Activated naive CD8-positive, alpha-beta T cell treated with anti-CD3 and anti-CD28 coated beads, Interleukin-2, amount 50 U/mL, for 16 hours (primary cell): ENCODE data around the gene FBLN1.

Experiments
- DNase-seq: peaks from one replicate; pipeline ENCODE4 v3.0.0-alpha.2; 2020; ENCODE audit warnings: low read depth, low spot score

Gene FBLN1

GRCh38 chr22:45636683-45637082, 134.0 kb downstream of the FBLN1 start:
- no peak for DNase-seq

- no peak for DNase-seq
Measured at GRCh38 chr22:45638197-45638596, 135.5 kb downstream of the FBLN1 start.

GRCh38 chr22:45638834-45639746, 136.4 kb downstream of the FBLN1 start:
- no peak for DNase-seq

- no peak for DNase-seq
Measured at GRCh38 chr22:45639747-45640102, 137.0 kb downstream of the FBLN1 start.

GRCh38 chr22:45640291-45640940, 137.7 kb downstream of the FBLN1 start:
- DNase-seq, result no peak

GRCh38 chr22:45640941-45641621, 138.4 kb downstream of the FBLN1 start:
- no peak for DNase-seq

- no peak for DNase-seq
Measured at GRCh38 chr22:45642986-45643385, 140.3 kb downstream of the FBLN1 start.

- no peak for DNase-seq
Measured at GRCh38 chr22:45644714-45645113, 142.0 kb downstream of the FBLN1 start.

GRCh38 chr22:45645150-45645525, 142.5 kb downstream of the FBLN1 start:
- no peak for DNase-seq

- peak; percentile 58 for DNase-seq
Measured at GRCh38 chr22:45645526-45646414, 143.1 kb downstream of the FBLN1 start.

GRCh38 chr22:45647532-45648225, 145.0 kb downstream of the FBLN1 start:
- DNase-seq, result no peak

GRCh38 chr22:45648301-45649117, 145.8 kb downstream of the FBLN1 start:
- DNase-seq, result no peak

- no peak for DNase-seq
Measured at GRCh38 chr22:45649809-45650208, 147.1 kb downstream of the FBLN1 start.

GRCh38 chr22:45650721-45651120, 148.0 kb downstream of the FBLN1 start:
- no peak for DNase-seq
